ENCODE results near the gene ARMH4. TPM values are rescaled to one million over a fixed set of nuclear protein-coding genes. Genes with fewer than 3 reads are reported as not detected.

ARMH4 gene
- polyA plus RNA-seq, 1 experiment = 6.4 TPM

DNA sequence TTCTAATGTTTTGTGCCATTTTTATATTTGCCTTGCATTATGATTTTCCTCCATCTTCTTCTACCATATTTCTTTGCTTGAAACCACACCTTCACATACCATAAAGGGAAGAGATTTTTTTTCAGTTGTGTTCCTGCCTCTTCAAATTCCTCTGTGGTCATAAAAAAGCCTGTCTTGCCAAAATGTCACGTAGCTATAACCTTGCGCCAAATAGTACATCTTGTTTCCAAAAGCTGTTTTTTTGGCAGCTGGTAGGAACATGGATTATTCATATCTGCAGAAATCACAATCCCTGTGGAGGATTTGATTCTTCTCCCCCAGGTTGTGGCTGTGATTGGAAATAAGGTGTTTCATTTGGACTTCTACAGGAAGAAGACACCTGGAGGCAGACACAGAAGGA lies 152.5 kb downstream of the ARMH4 start:
- Histone ChIP-seq H3K4me3 (ENCODE audit: low read depth, low read length) (no peak overlapping the region), H3K9me3 (ENCODE audit: control insufficient read depth, insufficient read depth, low read length) (no peaks in the 10 kb centered on the region), H3K27ac (ENCODE audit: low read depth, low read length) (no peak overlapping the region), H3K27me3 (ENCODE audit: control insufficient read depth, insufficient read depth, low read length) (no peaks in the 10 kb centered on the region)
- POLR2A ChIA-PET = no interaction called here
- CTCF ChIA-PET = no interaction called here
- TF ChIP-seq, protein P1, sequence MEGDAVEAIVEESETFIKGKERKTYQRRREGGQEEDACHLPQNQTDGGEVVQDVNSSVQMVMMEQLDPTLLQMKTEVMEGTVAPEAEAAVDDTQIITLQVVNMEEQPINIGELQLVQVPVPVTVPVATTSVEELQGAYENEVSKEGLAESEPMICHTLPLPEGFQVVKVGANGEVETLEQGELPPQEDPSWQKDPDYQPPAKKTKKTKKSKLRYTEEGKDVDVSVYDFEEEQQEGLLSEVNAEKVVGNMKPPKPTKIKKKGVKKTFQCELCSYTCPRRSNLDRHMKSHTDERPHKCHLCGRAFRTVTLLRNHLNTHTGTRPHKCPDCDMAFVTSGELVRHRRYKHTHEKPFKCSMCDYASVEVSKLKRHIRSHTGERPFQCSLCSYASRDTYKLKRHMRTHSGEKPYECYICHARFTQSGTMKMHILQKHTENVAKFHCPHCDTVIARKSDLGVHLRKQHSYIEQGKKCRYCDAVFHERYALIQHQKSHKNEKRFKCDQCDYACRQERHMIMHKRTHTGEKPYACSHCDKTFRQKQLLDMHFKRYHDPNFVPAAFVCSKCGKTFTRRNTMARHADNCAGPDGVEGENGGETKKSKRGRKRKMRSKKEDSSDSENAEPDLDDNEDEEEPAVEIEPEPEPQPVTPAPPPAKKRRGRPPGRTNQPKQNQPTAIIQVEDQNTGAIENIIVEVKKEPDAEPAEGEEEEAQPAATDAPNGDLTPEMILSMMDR (IDR thresholded peaks at IDR 0.05; ENCODE audit: low read depth, low read length) = no peak
- no peak for DNase-seq (ENCODE audit: low read depth, low spot score)

DNA sequence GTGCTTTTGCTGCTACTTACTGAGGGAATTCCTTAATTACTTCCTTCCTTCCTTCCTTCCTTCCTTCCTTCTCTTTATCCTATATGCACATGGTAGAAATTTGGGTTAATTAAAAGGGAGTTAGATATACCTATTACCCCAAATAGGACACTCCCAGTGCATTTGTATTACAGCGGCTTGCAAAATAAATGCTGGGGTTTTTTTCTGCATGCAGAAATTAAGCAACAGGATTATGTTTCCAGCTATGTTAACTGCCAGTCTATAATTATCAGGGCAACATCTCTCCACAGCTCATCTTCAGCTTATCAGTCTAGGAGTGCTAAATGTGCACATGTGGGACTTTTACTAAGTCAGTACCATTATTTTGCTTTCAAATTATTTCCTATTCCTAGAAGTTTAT lies 153.2 kb downstream of the ARMH4 start:
- H3K27me3 ChIP-seq (ENCODE audit: control insufficient read depth, insufficient read depth, low read length) = no peaks in the 10 kb centered on the region
- POLR2A ChIA-PET = no interaction called here
- H3K27ac ChIP-seq (ENCODE audit: low read depth, low read length) = no peak overlapping the region
- no peaks in the 10 kb centered on the region for H3K9me3 ChIP-seq (ENCODE audit: control insufficient read depth, insufficient read depth, low read length)
- no peak overlapping the region for H3K4me3 ChIP-seq (ENCODE audit: low read depth, low read length)
- no peak for DNase-seq (ENCODE audit: low read depth, low spot score)
- CTCF ChIA-PET = interaction anchor here (0.6 kb wide), 1 partner anchor 197 kb away, joined by 3 read pairs; no protein-coding TSS in a partner anchor
- TF ChIP-seq, protein P1 (IDR thresholded peaks at IDR 0.05; ENCODE audit: low read depth, low read length) = no peak

DNA sequence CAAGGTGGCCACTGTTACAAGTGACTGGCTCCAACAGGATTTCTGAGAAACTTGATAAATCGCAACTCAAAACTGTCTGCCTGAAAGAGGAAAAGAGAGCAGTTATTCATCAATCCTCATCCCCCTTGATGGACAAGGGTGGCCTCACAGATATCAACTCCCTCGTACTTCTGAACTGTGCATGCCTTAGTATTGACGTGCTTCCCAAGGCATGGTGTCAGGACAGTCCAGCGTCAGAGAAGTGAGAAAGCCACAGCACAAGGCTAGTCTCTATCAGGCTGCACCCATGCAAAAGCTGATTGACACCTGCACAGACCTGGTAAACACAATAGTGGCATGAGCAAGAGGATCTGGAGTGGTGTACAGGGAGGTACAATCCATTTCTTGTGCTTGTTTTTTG lies 160.7 kb downstream of the ARMH4 start:
- CTCF ChIA-PET = no interaction called here
- no peak for DNase-seq (ENCODE audit: low read depth, low spot score)
- TF ChIP-seq, protein P1 (IDR thresholded peaks at IDR 0.05; ENCODE audit: low read depth, low read length) = no peak
- no peak overlapping the region for H3K27ac ChIP-seq (ENCODE audit: low read depth, low read length)
- H3K27me3 ChIP-seq (ENCODE audit: control insufficient read depth, insufficient read depth, low read length) = no peaks in the 10 kb centered on the region
- POLR2A ChIA-PET = no interaction called here
- no peak overlapping the region for H3K4me3 ChIP-seq (ENCODE audit: low read depth, low read length)
- no peaks in the 10 kb centered on the region for H3K9me3 ChIP-seq (ENCODE audit: control insufficient read depth, insufficient read depth, low read length)

DNA sequence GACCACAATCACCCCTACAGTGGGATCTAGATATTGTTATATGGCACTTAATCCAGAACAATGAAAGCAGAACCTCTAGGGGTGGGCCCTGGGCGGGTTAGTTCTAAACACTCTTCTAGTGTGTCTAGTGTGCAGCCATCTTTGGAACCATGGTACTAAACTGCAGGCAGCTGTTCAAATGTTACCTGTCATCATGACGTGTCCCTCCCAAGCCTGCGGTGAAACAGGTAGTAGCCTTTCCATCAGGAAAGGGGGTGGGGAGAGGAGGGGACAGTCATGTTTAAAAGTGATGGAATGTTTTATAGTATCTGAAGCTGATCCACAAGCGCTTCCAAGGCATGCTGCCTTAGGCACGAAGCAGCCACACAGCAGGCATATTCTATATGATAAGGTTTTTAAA lies 163.6 kb downstream of the ARMH4 start:
- Histone ChIP-seq H3K27ac (ENCODE audit: low read depth, low read length) (no peak overlapping the region), H3K27me3 (ENCODE audit: control insufficient read depth, insufficient read depth, low read length) (no peaks in the 10 kb centered on the region), H3K4me3 (ENCODE audit: low read depth, low read length) (no peak overlapping the region), H3K9me3 (ENCODE audit: control insufficient read depth, insufficient read depth, low read length) (no peaks in the 10 kb centered on the region)
- DNase-seq (ENCODE audit: low read depth, low spot score) = no peak
- ChIA-PET CTCF (no interaction called here), POLR2A (no interaction called here)
- TF ChIP-seq, protein P1 (IDR thresholded peaks at IDR 0.05; ENCODE audit: low read depth, low read length) = no peak

DNA sequence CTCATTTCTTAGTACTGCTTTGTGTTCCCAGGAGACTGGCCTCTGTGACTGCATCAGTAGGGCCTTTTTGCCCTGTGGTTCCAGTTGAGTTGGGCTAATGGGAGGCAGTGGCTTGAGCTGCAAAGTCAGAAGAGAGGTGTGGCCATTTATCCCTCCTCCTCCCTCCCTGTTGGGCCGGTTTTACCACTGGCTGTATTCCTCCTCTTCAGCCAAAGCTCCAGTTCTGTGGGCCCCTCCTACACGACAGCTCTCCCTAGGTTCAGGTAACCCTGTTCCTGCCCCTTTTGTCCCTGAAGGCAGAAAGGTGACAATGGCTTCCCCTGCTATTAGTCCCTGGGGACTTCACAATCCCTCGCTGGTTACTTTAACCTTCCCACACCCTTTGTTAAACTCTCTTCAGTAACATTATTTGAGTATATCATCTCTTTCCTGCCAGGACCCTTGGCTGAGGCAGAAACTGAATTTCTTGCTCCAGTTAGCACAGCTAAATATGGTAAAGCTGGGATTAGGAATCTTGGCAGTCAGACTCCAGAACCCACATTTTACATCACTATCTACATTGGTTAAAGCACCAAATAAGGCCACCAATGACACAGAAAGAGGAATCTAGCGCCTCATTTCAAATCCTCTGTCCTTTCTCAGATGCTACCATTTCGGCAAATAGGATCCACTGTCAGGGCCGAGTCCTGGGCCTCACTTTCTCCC lies 164.3 kb downstream of the ARMH4 start:
- Histone ChIP-seq H3K27ac (ENCODE audit: low read depth, low read length) (no peak overlapping the region), H3K4me3 (ENCODE audit: low read depth, low read length) (no peak overlapping the region), H3K9me3 (ENCODE audit: control insufficient read depth, insufficient read depth, low read length) (no peaks in the 10 kb centered on the region), H3K27me3 (ENCODE audit: control insufficient read depth, insufficient read depth, low read length) (no peaks in the 10 kb centered on the region)
- ChIA-PET CTCF (no interaction called here), POLR2A (no interaction called here)
- DNase-seq (ENCODE audit: low read depth, low spot score) = no peak
- TF ChIP-seq, protein P1 (IDR thresholded peaks at IDR 0.05; ENCODE audit: low read depth, low read length) = no peak

Measured in AG04450 (cell line).